GM18507 (cell line): ENCODE data around the gene TRIO.

Experiments
- DNase-seq: peaks from one replicate; pipeline ENCODE4 v3.0.0; 2011; ENCODE audit warnings: low read depth; ENCODE audit not compliant: insufficient read length; ENCODE audit errors: extremely low spot score
- FAIRE-seq: peaks from 2 replicates; lab custom pipeline; 2011; peaks lifted over from hg19 to GRCh38; lab: Jason Lieb, UNC

Gene TRIO

DNA sequence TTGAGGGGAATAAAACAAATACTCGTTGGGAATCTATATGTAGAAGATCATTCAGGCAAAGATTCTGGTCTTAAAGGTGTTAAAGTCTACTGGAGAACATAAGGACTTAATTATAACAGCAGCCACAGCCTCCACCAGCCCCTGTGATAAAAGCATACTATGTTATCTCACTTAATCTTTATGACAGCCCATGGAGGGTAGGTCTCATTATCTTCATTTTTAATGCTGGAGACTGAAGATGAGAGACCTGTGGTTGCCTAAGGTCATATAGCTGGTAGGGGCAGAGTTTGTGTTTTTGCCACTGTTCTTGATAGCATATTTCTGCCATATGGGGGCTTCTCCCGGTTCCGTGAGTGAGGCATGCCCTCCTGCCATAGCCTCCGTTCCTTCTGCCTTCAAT lies 88.7 kb downstream of the TRIO start:
- DNase-seq (no peak), FAIRE-seq (no peak)

GRCh38 chr5:14234204-14234603 lies 91.1 kb downstream of the TRIO start:
- FAIRE-seq (no peak), DNase-seq (no peak)

GRCh38 chr5:14235872-14236271 lies 92.7 kb downstream of the TRIO start:
- FAIRE-seq = no peak
- DNase-seq = no peak

DNA sequence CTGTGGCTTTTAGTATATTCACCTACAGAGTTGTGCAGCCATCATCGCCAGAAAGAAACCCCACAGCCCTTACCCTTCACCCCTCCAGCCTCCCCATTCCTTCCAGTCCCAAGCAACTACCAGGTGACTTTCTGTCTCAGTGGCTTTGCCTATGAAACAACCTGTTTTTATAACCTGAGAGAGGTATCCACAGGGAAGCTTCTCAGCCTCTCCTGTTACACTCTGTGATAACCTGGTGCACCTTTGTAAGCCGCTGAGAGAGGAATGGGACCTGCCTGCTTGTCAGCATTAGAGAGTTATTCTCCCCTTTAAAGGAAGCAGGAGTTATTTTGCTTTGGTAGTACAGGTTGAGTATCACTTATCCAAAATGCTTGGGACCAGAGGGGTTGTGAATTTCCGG lies 93.6 kb downstream of the TRIO start:
- FAIRE-seq (no peak), DNase-seq (no peak)

GRCh38 chr5:14237317-14238086 lies 94.4 kb downstream of the TRIO start:
- FAIRE-seq (no peak), DNase-seq (no peak)

DNA sequence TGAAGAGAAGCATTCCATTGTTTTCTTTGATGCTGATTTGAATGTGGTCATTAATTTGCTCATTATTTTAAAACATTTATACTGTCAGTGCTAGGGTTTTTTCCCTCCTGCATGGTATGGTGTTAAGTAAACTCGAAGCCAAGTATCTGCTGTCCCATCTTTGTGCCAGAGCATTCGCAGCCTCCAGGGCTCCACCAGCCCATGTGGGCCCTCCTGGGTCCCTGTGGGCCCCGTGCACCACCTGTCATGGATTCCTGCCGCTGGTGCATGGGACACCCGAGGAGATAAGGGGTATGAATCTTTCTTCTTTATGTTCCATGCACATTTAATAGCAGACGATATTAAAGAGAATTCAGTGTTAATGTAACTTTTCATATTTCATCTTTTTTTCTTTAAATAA lies 95.1 kb downstream of the TRIO start:
- DNase-seq = no peak
- no peak for FAIRE-seq

- DNase-seq (no peak), FAIRE-seq (no peak)
These were observed 96.3 kb downstream of the TRIO start for GRCh38 chr5:14239404-14239803.

DNA sequence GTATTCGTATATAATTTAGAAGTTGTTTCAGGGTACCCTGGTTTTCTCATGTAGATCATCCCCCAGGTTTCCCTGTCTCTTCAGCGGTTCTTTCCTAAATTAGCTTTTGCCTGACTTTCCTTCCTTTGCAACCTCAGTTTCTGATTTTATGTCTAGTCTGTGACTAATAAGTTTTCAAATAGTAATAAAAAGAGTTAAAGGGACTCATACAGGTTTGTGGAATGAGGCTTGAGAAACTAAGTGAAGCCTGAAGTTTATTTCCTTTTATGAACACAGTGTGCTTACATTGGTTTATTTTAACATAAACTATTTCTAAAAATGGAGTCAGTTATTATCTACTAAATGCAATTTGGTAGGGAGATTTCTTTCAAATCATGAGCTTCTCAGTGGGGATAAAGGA lies 96.8 kb downstream of the TRIO start:
- FAIRE-seq (no peak), DNase-seq (no peak)

DNA sequence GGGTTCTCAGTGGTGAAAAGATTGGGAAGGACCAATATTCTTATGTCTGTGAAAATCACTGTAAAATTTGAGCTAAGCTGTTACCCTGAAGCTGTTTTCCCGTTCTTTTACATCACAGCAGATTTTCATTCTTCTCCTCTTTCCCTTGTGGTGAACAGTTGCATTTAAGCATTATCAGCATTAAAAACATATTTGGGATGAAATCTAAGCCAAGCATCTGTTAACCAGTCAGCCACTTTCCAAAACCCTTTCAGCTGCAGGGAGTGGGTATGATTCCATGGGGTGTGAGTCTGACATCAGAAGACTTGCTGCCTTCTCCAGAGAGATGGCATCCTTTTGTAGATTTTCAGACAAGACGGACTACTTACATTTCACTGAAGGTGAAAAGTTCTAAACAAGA lies 97.2 kb downstream of the TRIO start:
- DNase-seq (no peak), FAIRE-seq (no peak)

DNA sequence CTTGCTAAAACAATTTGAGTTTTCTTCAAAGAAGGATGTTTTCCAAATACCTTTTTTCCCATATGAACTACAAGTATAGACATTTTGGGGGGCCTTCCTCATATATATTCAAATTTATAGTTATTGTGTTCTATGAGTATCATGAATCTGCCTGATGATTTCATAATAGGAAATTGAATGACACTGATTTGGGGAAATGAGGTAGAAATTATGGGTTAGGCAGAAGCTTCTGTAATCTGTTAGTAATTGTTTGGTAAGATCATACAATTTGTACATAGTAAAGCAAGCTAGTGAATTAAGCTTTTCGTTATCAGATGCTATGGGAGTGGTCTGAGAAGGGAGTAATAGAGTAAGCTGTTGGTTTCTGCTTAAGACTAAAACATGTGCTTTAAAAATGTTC lies 98.0 kb downstream of the TRIO start:
- DNase-seq (no peak), FAIRE-seq (no peak)

GRCh38 chr5:14242447-14242846 lies 99.3 kb downstream of the TRIO start:
- no peak for DNase-seq
- FAIRE-seq = no peak

DNA sequence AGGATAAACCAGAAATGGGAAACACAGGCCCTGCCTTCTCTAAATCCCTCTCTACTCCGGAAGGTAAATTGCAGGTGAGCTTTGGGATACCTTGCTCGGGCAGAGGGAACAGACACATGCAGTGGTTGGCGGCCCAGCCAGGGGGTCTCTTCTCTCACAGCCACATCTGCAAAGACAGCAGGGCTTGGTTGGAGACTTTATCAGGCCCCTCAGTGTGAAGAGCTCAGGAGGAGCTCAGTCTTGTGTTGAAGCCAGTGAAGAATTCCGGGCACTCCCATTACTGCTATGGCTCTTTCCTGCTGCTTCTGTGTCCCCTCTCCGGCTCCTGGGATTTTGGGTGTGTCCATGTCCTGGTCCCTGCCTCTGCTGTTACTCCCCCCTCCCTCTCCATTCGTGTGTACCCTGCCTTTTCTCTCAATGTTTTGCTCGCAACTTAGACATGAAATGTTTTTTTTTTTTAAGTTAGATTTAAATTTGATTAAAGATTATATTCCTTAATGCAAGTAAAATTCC lies 99.8 kb downstream of the TRIO start:
- FAIRE-seq = no peak
- no peak for DNase-seq

- FAIRE-seq (no peak), DNase-seq (no peak)
These were observed 100.6 kb downstream of the TRIO start for GRCh38 chr5:14243766-14244165.

GRCh38 chr5:14244721-14245120 lies 101.6 kb downstream of the TRIO start:
- no peak for FAIRE-seq

GRCh38 chr5:14245132-14245925 lies 102.2 kb downstream of the TRIO start:
- FAIRE-seq = peak; percentile 45
- DNase-seq = no peak

More at GRCh38 chr5:14244721-14245120, 101.6 kb downstream of the TRIO start:
- DNase-seq = no peak

DNA sequence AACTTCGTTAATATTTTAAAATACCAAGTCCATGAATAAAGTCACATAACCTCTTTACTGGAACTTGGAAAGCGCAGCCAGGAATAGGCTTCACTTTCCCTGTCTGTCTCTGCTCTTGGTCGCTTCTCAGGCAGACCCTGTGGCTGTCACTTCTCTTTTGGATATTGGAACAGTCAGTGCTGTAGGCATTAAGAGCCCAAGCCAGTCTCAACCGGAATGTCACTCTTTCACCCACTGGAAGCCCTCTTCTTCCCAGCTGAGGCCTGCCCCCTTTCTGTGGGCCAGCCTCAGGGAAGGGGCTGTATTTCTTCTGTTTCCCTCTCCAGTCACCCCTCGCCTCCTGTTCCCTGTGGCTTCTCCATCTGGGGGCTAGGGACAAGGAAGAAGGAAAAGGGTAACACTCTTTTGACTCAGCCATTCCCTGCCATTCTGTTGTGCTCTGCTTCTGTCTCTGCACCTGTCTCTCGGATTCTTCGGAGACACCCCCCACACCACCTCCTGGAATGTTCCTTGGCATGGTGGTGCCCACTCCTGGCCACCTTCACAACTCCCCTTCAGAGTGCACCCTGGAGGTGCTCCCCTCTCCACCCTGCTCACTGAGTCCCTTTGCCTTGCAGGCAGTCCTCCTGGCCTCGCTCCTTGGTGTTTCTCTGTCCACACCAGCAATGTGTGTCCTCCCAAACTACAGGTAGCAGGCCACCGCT lies 103.4 kb downstream of the TRIO start:
- no peak for DNase-seq
- FAIRE-seq = no peak

DNA sequence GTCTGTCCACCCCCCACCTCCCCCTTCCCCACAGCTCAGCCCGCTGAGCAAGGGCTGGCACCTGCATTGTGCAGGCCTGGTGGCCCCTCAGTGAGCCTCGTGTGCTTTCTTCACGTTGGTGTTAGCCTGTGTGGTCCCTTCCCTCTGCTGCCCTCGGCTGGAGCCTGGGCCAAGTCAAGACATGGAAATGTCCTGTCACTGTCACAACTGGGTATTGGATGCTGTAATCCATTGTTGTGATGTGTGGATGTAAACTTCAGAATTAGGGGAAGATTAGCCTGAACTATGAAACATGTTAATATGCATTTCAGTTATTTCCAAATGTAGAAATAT lies 103.9 kb downstream of the TRIO start:
- DNase-seq (no peak), FAIRE-seq (no peak)

DNA sequence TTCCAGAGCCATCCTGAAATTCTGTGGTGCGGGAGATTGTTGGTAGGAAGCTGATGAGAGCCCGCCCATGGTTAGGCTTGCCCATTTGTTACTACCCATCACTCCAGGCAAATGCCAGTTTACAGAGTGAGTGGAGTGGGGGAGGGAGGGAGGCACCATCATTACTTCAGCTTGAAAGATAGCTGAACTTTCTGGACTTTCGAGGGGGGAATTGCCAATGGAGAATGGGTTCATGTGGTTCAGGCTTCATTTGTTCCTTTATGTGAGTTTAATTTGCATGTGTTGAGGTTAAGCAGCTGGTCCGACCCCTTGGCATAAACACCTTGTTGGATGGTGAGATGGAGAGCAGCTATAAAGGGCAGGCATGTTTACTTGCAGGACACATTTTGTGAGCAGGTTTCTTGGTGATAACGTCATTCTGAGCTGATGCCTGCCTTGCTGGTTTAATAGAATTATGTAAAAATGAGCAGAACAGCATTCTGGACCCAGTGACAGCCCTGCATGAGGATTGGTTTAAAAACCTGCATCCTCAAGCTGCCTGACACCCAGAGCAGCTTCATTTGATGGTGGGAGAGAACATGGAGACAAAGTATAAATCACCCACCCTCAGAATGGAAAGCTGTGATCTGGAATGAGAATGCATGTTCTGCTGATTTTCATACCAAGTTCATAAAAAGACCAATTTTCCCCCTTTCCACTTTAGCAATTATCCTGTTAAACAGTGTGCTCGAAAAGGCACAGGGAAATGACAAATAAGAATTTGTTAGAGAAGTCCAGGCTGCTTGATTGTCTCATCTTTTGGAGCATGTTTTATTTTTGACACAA lies 106.3 kb downstream of the TRIO start:
- no peak for DNase-seq
- FAIRE-seq = no peak

- DNase-seq (no peak), FAIRE-seq (no peak)
These were observed 107.0 kb downstream of the TRIO start for GRCh38 chr5:14250084-14250695.
